ENCODE results near the gene TRAPPC14. TPM values are rescaled to one million over a fixed set of nuclear protein-coding genes. Genes with fewer than 3 reads are reported as not detected.

The TRAPPC14 gene
- total and polyA plus RNA-seq, 2 of the 8 experiments (the other 6 are each of a cell fraction or from before 2014, with no cell fraction given) = 11.9 to 22.1 TPM

Small RNAs within 50 kb of the gene (microRNA-seq; reads per million reads assigned to microRNA genes)
- 0 reads per million in 2 experiments for gene MIR4658 (ENCODE audit: borderline microRNAs expressed in 2 of 2, borderline number of aligned reads in 2 of 2, borderline replicate concordance in 1 of 2)

Other genes starting within 250 kb of the TRAPPC14 start
- gene TRIM4, start 239.2 kb downstream of the TRAPPC14 start, total RNA-seq (2021; fragmentation: NEBNext Ultra II Directional; extraction: Animal tissue kit (Norgen Biotek cat#: 25700)) = 6.6 and 7.3 TPM in 2 replicates
- gene TRIM4, start 239.2 kb downstream of the TRAPPC14 start, polyA plus RNA-seq (2011; rRNA removed) = 0.02 and 0.03 TPM in 2 replicates
- gene GJC3, start 229.1 kb downstream of the TRAPPC14 start, total RNA-seq (2021; fragmentation: NEBNext Ultra II Directional; extraction: Animal tissue kit (Norgen Biotek cat#: 25700)) = 2.5 and 3.0 TPM in 2 replicates
- 1.7 and 2.7 TPM in 2 replicates for gene GJC3, start 229.1 kb downstream of the TRAPPC14 start, polyA plus RNA-seq (2011; rRNA removed)
- gene AZGP1, start 182.7 kb downstream of the TRAPPC14 start, total RNA-seq (2021; fragmentation: NEBNext Ultra II Directional; extraction: Animal tissue kit (Norgen Biotek cat#: 25700)) = 0.29 and 0.52 TPM in 2 replicates
- 0.57 and 0.68 TPM in 2 replicates for gene AZGP1, start 182.7 kb downstream of the TRAPPC14 start, polyA plus RNA-seq (2011; rRNA removed)
- 37.7 and 40.6 TPM in 2 replicates for gene ZKSCAN1, start 143.1 kb downstream of the TRAPPC14 start, total RNA-seq (2021; fragmentation: NEBNext Ultra II Directional; extraction: Animal tissue kit (Norgen Biotek cat#: 25700))
- 8.2 and 9.3 TPM in 2 replicates for gene ZKSCAN1, start 143.1 kb downstream of the TRAPPC14 start, polyA plus RNA-seq (2011; rRNA removed)
- 25.4 and 26.1 TPM in 2 replicates for gene ZSCAN21, start 108.9 kb downstream of the TRAPPC14 start, total RNA-seq (2021; fragmentation: NEBNext Ultra II Directional; extraction: Animal tissue kit (Norgen Biotek cat#: 25700))
- 12.7 and 15.4 TPM in 2 replicates for gene ZSCAN21, start 108.9 kb downstream of the TRAPPC14 start, polyA plus RNA-seq (2011; rRNA removed)
- gene ZNF3, start 77.0 kb downstream of the TRAPPC14 start, total RNA-seq (2021; fragmentation: NEBNext Ultra II Directional; extraction: Animal tissue kit (Norgen Biotek cat#: 25700)) = 49.1 and 50.7 TPM in 2 replicates
- 21.3 and 26.9 TPM in 2 replicates for gene ZNF3, start 77.0 kb downstream of the TRAPPC14 start, polyA plus RNA-seq (2011; rRNA removed)
- gene COPS6, start 69.8 kb downstream of the TRAPPC14 start, total RNA-seq (2021; fragmentation: NEBNext Ultra II Directional; extraction: Animal tissue kit (Norgen Biotek cat#: 25700)) = 127 and 128 TPM in 2 replicates
- 159 and 225 TPM in 2 replicates for gene COPS6, start 69.8 kb downstream of the TRAPPC14 start, polyA plus RNA-seq (2011; rRNA removed)
- 339 and 344 TPM in 2 replicates for gene MCM7, start 57.3 kb downstream of the TRAPPC14 start, total RNA-seq (2021; fragmentation: NEBNext Ultra II Directional; extraction: Animal tissue kit (Norgen Biotek cat#: 25700))
- 313 and 394 TPM in 2 replicates for gene MCM7, start 57.3 kb downstream of the TRAPPC14 start, polyA plus RNA-seq (2011; rRNA removed)
- 15.2 and 15.8 TPM in 2 replicates for gene AP4M1, start 57.1 kb downstream of the TRAPPC14 start, total RNA-seq (2021; fragmentation: NEBNext Ultra II Directional; extraction: Animal tissue kit (Norgen Biotek cat#: 25700))
- 15.9 and 16.6 TPM in 2 replicates for gene AP4M1, start 57.1 kb downstream of the TRAPPC14 start, polyA plus RNA-seq (2011; rRNA removed)
- gene TAF6, start 39.4 kb downstream of the TRAPPC14 start, total RNA-seq (2021; fragmentation: NEBNext Ultra II Directional; extraction: Animal tissue kit (Norgen Biotek cat#: 25700)) = 101 and 109 TPM in 2 replicates
- 66.7 and 113 TPM in 2 replicates for gene TAF6, start 39.4 kb downstream of the TRAPPC14 start, polyA plus RNA-seq (2011; rRNA removed)
- 15.3 and 15.9 TPM in 2 replicates for gene CNPY4, start 39.1 kb downstream of the TRAPPC14 start, total RNA-seq (2021; fragmentation: NEBNext Ultra II Directional; extraction: Animal tissue kit (Norgen Biotek cat#: 25700))
- gene CNPY4, start 39.1 kb downstream of the TRAPPC14 start, polyA plus RNA-seq (2011; rRNA removed) = 9.1 and 10.2 TPM in 2 replicates
- gene MBLAC1, start 31.8 kb downstream of the TRAPPC14 start, total RNA-seq (2021; fragmentation: NEBNext Ultra II Directional; extraction: Animal tissue kit (Norgen Biotek cat#: 25700)) = 1.7 TPM in 2 replicates
- 1.00 and 1.2 TPM in 2 replicates for gene MBLAC1, start 31.8 kb downstream of the TRAPPC14 start, polyA plus RNA-seq (2011; rRNA removed)
- gene LAMTOR4, start 9.8 kb downstream of the TRAPPC14 start, total RNA-seq (2021; fragmentation: NEBNext Ultra II Directional; extraction: Animal tissue kit (Norgen Biotek cat#: 25700)) = 153 and 161 TPM in 2 replicates
- 622 and 735 TPM in 2 replicates for gene LAMTOR4, start 9.8 kb downstream of the TRAPPC14 start, polyA plus RNA-seq (2011; rRNA removed)
- gene GAL3ST4, start 9.9 kb upstream of the TRAPPC14 start, total RNA-seq (2021; fragmentation: NEBNext Ultra II Directional; extraction: Animal tissue kit (Norgen Biotek cat#: 25700)) = 5.1 and 5.3 TPM in 2 replicates
- gene GAL3ST4, start 9.9 kb upstream of the TRAPPC14 start, polyA plus RNA-seq (2011; rRNA removed) = 13.8 and 15.8 TPM in 2 replicates
- gene GPC2, start 18.7 kb upstream of the TRAPPC14 start, total RNA-seq (2021; fragmentation: NEBNext Ultra II Directional; extraction: Animal tissue kit (Norgen Biotek cat#: 25700)) = 44.8 and 46.8 TPM in 2 replicates
- gene GPC2, start 18.7 kb upstream of the TRAPPC14 start, polyA plus RNA-seq (2011; rRNA removed) = 25.3 and 47.8 TPM in 2 replicates
- 3.3 and 3.8 TPM in 2 replicates for gene STAG3, start 19.2 kb upstream of the TRAPPC14 start, total RNA-seq (2021; fragmentation: NEBNext Ultra II Directional; extraction: Animal tissue kit (Norgen Biotek cat#: 25700))
- 1.3 and 1.9 TPM in 2 replicates for gene STAG3, start 19.2 kb upstream of the TRAPPC14 start, polyA plus RNA-seq (2011; rRNA removed)
- not detected in 2 replicates for gene PVRIG, start 61.2 kb upstream of the TRAPPC14 start, total RNA-seq (2021; fragmentation: NEBNext Ultra II Directional; extraction: Animal tissue kit (Norgen Biotek cat#: 25700))
- 0.15 TPM in 1 of 2 replicates, not detected in the other for gene PVRIG, start 61.2 kb upstream of the TRAPPC14 start, polyA plus RNA-seq (2011; rRNA removed)
- gene SPDYE3, start 149.0 kb upstream of the TRAPPC14 start, total RNA-seq (2021; fragmentation: NEBNext Ultra II Directional; extraction: Animal tissue kit (Norgen Biotek cat#: 25700)) = not detected in 2 replicates
- not detected in 2 replicates for gene SPDYE3, start 149.0 kb upstream of the TRAPPC14 start, polyA plus RNA-seq (2011; rRNA removed)
- gene PILRB, start 199.4 kb upstream of the TRAPPC14 start, total RNA-seq (2021; fragmentation: NEBNext Ultra II Directional; extraction: Animal tissue kit (Norgen Biotek cat#: 25700)) = 32.2 and 34.4 TPM in 2 replicates
- gene PILRB, start 199.4 kb upstream of the TRAPPC14 start, polyA plus RNA-seq (2011; rRNA removed) = 49.9 and 66.4 TPM in 2 replicates
- gene PILRA, start 214.8 kb upstream of the TRAPPC14 start, total RNA-seq (2021; fragmentation: NEBNext Ultra II Directional; extraction: Animal tissue kit (Norgen Biotek cat#: 25700)) = 7.3 and 7.6 TPM in 2 replicates
- gene PILRA, start 214.8 kb upstream of the TRAPPC14 start, polyA plus RNA-seq (2011; rRNA removed) = 10.6 and 14.6 TPM in 2 replicates

Measured in H1 (cell line).